Kidney (tissue), 14 donors: ENCODE measurements around the gene TSHZ2. TPM values are rescaled to one million over a fixed set of nuclear protein-coding genes. Genes with fewer than 3 reads are reported as not detected.

Experiments
- DNase-seq, 5 donors: peaks; one replicate each; pipeline ENCODE4 v3.0.0-alpha.2; 2013 to 2020
- FAIRE-seq: peaks from 2 replicates; lab custom pipeline; 2012; peaks lifted over from hg19 to GRCh38; lab: Jason Lieb, UNC
- H3K27ac ChIP-seq, 2 donors: one replicate each; pipeline ENCODE4 v1.7.0; 2013; ENCODE audit warnings: low read depth in 2 of 2, low read length in 2 of 2, inconsistent platforms in 1 of 2
- H3K27me3 ChIP-seq: one replicate; pipeline ENCODE4 v1.7.1; 2013; ENCODE audit warnings: low read length, inconsistent platforms; ENCODE audit not compliant: control insufficient read depth, insufficient read depth
- H3K36me3 ChIP-seq, 3 donors: one replicate each; pipeline versions ENCODE4 v1.7.0 to v1.7.1; 2013; ENCODE audit warnings: low read length in 3 of 3, control low read depth in 1 of 3, inconsistent platforms in 1 of 3; ENCODE audit not compliant: insufficient read depth in 3 of 3, control insufficient read depth in 2 of 3
- H3K4me1 ChIP-seq, 3 donors: one replicate each; pipeline versions ENCODE4 v1.7.0 to v1.7.1; 2013; ENCODE audit warnings: low read length in 3 of 3, inconsistent platforms in 1 of 3, low read depth in 1 of 3; ENCODE audit not compliant: control insufficient read depth in 2 of 3, insufficient read depth in 2 of 3
- H3K4me3 ChIP-seq, 3 donors: one replicate each; pipeline versions ENCODE4 v1.7.0 to v1.8.1; 2013; ENCODE audit warnings: low read length in 3 of 3, control low read depth in 1 of 3, inconsistent platforms in 1 of 3
- H3K9ac ChIP-seq, 3 donors: one replicate each; pipeline versions ENCODE4 v1.7.0 to v1.7.1; 2013; ENCODE audit warnings: low read length in 3 of 3, control low read depth in 1 of 3, inconsistent platforms in 1 of 3
- H3K9me3 ChIP-seq, 3 donors: one replicate each; pipeline versions ENCODE4 v1.7.0 to v1.7.1; 2013; ENCODE audit warnings: low read length in 3 of 3, control low read depth in 1 of 3, inconsistent platforms in 1 of 3; ENCODE audit not compliant: control insufficient read depth in 2 of 3, insufficient read depth in 1 of 3
- CTCF ChIP-seq: IDR thresholded peaks from 3 replicates; pipeline ENCODE4 v1.5.1; 2012; ENCODE audit warnings: mild to moderate bottlenecking, moderate library complexity, borderline replicate concordance; ENCODE audit not compliant: insufficient read depth; ENCODE audit errors: extremely low read depth
- intact Hi-C: fragments of 100-400 bp; cut with DNase I; formaldehyde crosslinking; loops from one replicate; pipeline ENCODE4 v1.11.1; 2022
- polyA plus RNA-seq: library from polyadenylated mRNA; stranded (reverse); fragments of 350-450 nt; fragmentation: Illumina TruSeq; extraction: RNeasy Lipid Tissue Mini Kit (QIAGEN cat#74804); gene quantifications from one replicate; pipeline ENCODE4 v1.2.3, GENCODE V29; 2014; ENCODE audit warnings: low read depth, low replicate concordance; ENCODE audit not compliant: insufficient read depth
- total RNA-seq: library from RNA; stranded (reverse); fragmentation: NEBNext Ultra II Directional; extraction: Animal tissue kit (Norgen Biotek cat#: 25700); gene quantifications from one replicate; pipeline ENCODE4 v1.2.1, GENCODE V29; 2021
- donor health status: control.
- donor health status: control.
- donor health status: control.
- donor health status: control.
- donor health status: control.
- donor health status: DM: yes; HTN: yes; CAD: no.
- donor health status: Normal renal cell carcinoma (clear cell type).

TSHZ2 gene
- total and polyA plus RNA-seq, 2 donors from 2014 or later: 0.86 to 15.5 TPM

DNA sequence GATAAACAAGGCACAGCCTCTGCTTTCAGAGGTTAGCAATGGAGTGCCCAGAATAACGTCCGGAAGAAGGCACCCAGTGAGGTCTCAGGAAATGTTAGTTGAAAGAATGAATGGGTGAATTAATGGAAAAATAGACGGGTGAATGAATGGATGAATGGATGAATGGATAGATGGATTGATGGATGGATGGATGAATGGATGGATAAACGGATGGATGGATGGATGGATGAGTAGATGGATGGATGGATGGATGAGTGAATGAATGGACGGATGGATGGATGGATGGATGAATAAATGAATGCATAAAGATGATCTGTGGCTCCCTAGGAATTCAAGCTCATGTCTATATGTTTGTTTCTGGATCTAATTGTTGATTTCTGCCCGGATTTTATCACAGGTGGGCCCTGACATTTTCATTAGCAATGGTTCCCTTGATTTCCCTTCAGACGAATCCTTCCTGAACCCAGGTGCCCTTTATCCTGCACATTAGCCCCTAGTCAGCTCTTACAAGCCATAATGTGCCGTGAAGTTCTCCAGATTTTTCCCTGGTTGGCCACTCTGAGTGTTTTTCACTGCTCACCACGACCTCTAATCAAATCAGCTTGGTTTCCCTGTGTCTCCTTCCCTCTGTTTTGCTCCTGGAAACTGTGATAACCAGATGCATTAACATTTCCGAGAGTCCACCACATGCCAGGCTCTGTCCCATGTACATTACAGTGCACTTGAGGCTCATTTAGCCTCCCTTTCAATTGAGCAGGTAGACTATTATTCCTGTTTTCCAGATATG is 22.2 kb downstream of the TSHZ2 start:
- intact Hi-C loops: no loop called here
- H3K4me3 ChIP-seq: no peak overlapping the region
- no peak for FAIRE-seq

DNA sequence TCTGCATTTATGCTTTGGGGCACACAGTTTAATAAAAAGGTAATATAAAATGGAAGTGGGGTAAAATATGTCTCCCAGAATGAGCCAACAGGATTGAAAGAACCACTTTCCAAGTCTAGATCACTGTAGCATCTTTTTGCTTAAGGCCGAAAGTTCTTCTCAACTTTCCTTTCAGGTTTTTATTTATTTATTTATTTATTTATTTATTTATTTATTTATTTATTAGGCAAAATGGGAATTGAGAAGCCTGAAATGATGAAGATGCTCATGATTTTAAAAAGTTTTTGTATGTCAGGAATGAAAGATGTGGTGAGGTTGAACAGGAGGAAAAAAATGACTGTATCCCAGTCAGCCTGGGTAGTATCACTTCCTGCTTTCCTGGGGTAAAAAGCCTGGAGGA is 24.0 kb downstream of the TSHZ2 start:
- no peaks in the 10 kb centered on the region for H3K4me1 ChIP-seq
- no peak for TF ChIP-seq CTCF
- no peak overlapping the region for H3K27ac ChIP-seq
- H3K9ac ChIP-seq: no peak overlapping the region
- H3K36me3 ChIP-seq: no peaks in the 10 kb centered on the region
- DNase-seq (no peak), FAIRE-seq (no peak)
- intact Hi-C loops: no loop called here
- H3K27me3 ChIP-seq: no peaks in the 10 kb centered on the region
- no peak overlapping the region for H3K4me3 ChIP-seq
- no peaks in the 10 kb centered on the region for H3K9me3 ChIP-seq

More for the DNA sequence above, 22.2 kb downstream of the TSHZ2 start:
- no peaks in the 10 kb centered on the region for H3K27me3 ChIP-seq
- no peak overlapping the region for H3K27ac ChIP-seq
- TF ChIP-seq CTCF: no peak
- no peaks in the 10 kb centered on the region for H3K36me3 ChIP-seq
- no peak overlapping the region for H3K9ac ChIP-seq
- no peaks in the 10 kb centered on the region for H3K9me3 ChIP-seq
- no peaks in the 10 kb centered on the region for H3K4me1 ChIP-seq
- DNase-seq: no peak

GRCh38 chr20:52996658-52997057 is 24.5 kb downstream of the TSHZ2 start:
- H3K4me1 ChIP-seq: peaks cover 0 to 2% (median 0%) of the 10 kb centered on the region in 3 donors
- peak in 3 of 5 donors; percentile 26 to 37 (median 35) for DNase-seq
- no peak overlapping the region for H3K4me3 ChIP-seq
- H3K9me3 ChIP-seq: no peaks in the 10 kb centered on the region
- no peaks in the 10 kb centered on the region for H3K36me3 ChIP-seq
- no peak for FAIRE-seq
- intact Hi-C loops: no loop called here
- no peak overlapping the region for H3K9ac ChIP-seq
- no peak for TF ChIP-seq CTCF
- no peaks in the 10 kb centered on the region for H3K27me3 ChIP-seq
- no peak overlapping the region for H3K27ac ChIP-seq

DNA sequence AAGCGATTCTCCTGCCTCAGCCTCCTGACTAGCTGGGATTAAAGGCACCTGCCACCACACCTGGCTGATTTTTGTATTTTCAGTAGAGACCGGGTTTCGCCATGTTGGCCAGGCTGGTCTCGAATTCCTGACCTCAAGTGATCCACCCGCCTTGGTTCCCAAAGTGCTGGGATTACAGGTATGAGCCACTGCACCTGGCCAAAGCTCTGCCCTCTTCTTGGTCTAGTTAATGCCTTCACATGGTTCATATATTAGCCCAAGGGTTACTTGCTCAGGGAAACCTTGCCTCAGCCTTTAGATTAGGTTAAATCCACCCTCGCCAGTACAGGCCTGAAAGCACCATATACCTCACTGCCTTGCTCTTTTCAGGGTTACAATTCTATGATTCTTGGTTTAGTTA is 26.1 kb downstream of the TSHZ2 start:
- Histone ChIP-seq H3K4me3 (no peak overlapping the region), H3K9me3 (no peaks in the 10 kb centered on the region), H3K27me3 (no peaks in the 10 kb centered on the region), H3K36me3 (no peaks in the 10 kb centered on the region), H3K27ac (no peak overlapping the region), H3K9ac (no peak overlapping the region), H3K4me1 (peaks cover 0 to 2% (median 0%) of the 10 kb centered on the region in 3 donors)
- DNase-seq (no peak), FAIRE-seq (no peak)
- intact Hi-C loops: no loop called here
- no peak for TF ChIP-seq CTCF
